Measurements from ENCODE around the gene POLRMT.
"Not testable (repeated sequence)": the region's sequence is repeated elsewhere in the genome, so short reads cannot be mapped to it uniquely, and the experiment has no call there.

The POLRMT gene

DNA sequence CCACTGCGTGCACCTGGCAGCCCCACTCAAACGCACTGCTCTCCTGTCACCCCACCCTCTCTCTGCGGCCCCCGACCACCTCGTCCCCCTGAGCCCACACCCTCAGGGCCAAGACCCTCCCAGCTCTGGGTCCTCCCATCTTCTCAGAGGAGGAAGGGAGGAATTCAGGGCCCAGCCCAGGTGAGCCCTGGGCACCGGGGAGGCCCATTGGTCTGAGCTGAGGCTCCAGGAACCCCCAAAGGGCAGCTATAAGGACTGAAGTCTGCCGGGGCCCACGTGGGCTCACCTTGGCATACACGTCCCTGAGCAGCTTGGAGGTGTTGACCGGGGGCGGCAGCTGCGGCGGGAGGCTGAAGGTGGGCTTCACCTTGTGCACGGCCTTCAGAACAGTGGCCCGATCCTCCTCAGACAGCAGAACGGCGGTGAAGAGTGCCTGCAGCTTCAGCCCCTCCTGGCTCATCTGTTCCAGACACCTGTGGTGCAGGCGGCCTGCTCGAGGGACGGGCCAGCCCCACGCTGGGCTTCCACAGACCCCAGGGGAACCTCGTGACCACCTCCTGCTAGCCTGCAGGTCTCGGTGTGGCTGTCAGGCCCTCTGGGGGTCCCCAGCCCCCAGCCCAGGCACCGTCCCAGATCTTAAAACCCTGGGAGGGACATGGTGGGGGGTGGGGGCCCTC lies 8.8 kb downstream of the POLRMT start:
- no peak for DNase-seq

DNA sequence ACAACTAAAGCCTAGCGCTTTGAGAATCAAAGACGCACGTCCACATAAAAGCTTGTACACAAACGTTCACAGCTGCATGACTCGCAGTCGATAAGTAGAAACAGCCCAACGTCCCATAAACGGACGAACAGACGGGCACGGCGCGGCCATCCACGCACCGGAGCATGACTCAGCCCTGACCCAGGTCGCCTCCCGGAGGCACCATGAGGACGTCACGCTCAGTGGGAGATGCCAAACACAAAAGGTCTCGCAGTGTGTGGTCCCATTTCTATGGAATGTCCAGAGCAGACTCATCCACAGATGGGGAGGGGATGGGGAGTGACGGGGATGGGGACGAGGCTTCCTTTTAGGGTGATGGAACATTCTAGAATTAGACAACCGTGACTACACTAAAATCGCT lies 9.4 kb downstream of the POLRMT start:
- no peak for DNase-seq

DNA sequence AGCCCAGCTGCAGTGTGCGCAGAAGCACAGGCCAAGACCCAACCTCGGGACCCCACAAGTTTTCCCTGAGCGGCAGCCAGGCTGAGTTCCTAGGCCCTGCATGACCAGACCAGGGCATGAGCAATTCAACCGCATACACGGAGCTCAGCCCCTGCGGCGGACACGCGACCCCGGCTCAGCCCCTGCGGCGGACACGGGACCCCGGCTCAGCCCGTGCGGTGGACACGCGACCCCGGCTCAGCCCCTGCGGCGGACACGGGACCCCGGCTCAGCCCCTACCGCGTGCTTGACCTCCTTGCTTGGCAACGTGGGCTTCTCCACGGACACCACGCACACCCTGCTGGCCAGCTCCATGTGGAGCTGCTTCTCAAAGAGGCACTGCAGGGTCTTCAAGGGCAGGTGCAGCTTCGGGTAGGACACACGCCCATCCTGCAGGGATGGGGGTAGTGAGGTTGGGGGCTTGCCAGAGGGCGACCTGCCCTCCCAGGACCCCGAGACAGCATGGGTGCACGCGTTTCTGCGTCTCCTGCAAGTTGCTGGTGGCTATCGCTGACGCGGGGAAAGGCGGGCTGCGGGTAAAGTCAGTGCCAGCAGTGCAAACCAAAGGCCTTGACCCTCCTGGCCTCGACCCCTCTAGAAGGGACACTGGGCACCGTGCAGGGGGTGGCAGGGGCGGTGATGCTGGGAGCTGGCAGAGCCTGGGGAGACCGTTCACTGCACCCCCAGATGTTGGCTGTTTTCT lies 10.0 kb downstream of the POLRMT start:
- no peak for DNase-seq

DNA sequence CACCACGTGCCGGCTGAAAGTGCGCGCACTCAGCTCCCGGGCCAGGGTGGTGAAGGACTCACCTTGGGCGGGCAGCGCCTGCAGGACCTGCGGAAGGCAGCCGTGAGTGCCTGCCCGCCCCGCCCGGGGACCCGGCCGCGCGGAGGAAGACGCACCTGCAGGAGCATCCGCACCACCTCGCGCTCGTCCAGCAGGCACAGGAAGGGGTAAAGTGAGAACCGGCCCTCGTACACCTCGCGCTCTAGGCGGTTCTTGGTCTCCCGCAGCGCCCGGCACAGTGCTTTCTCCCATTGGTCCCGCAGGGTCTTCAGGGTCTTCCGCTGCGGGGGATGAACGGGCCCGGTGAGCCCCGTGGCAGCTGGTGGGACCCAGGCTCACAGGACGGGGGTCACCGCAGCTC lies 10.7 kb downstream of the POLRMT start:
- no peak for DNase-seq

DNA sequence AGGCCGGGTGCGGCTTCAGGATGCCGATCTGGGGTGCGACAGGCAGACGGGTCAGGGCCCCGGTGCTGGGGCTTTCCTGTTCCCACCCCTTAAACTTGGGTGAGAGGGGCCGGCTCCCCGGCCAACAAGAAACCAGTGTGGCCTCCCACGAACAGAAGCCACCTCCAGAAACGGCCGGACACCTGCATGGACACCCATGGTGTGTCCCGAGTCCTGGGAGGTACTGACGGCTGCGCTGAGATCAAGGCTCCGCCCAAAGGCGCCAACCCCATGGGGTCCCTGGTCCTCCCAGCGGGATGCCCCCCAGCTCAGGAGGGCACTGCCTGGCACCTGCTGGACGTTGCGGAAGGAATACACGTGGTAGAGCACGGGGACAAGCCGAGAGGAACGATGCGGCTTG lies 11.5 kb downstream of the POLRMT start:
- no peak for DNase-seq

DNA sequence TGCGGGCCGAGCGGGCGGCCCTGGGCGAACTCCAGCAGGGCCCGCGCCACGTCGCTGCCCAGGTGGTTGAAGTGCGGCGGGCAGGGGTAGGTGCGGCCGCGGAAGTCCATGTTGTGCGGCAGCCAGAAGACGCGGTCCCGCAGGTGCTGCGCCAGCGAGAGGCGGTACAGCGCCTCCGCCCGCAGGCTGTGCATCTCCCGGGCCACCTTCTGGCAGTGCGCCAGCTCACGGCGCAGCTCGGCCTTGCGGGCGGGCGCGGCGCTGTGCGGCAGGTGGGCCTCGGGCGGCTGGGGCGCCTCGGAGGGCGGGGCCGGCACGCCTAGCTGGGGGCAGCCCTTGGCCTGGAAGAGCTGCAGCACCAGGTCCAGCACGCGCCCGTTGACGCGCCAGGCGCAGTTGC lies 12.1 kb downstream of the POLRMT start:
- DNase-seq = not testable (repeated sequence)

DNA sequence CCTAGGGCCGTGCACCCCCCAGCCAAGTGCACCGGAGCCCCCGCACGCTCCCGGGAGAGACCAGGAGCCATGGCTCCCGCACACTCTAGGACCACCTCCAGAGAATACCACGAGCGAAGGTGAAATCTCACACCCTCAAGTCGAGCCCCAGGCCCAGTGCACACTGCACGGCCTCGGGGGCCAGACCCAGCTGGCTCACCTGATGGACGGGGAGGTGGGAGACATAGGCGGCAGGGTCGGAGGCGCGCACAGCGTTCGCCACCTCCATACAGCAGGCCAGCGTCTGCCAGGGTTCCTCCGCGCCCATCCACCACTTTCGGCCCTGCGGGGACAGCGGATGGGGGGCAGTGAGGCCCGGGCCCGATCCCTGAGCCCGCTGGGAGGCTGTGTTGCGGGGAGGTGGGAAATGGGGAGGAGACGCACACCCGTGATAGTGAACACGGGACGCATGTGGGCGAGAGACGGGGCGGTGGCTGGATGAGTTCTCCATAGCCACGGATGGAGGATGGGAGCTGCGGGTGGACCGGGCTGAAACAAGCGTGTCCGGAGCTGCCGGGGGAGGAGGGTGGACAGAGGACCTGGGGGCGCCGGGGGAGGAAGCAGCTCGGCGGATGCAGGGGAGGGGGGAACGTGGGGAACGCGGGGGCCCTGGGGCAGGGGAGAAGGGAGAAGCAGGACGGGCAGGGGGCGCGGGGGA lies 13.0 kb downstream of the POLRMT start:
- no peak for DNase-seq

DNA sequence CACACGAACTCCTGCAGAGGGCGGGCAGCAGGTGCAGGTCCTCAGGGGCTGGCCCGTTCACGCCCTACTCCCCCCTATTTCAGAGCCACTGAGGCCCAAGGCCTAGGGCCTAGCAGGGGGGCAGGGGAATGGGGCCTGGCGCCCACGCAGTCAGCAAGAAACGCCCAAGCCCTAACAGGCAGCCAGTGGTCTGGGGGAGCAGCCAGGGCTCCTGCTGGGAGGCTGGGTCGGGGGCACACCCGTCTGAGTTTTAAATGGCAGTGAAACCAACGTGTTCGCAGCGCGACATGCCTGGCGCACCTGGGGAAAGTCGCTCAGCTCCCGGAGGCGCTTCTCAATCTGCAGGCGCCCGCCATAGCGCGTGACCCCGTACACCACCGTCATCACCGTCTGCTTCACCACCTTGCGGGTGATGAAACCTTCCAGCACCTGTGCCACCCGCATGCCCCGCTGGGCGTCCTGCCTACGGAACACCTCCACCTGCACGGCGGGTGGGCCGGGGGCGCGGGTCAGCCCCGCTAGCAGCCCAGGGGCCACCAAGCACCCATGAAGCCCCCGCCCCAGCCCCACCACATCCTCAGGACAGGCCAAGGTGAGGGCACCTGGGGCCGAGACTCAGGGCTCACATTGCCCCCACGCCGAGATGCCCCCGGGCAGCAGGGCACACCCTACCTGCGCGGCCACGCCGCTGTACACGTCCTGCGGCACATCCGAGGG lies 13.9 kb downstream of the POLRMT start:
- no peak for DNase-seq

DNA sequence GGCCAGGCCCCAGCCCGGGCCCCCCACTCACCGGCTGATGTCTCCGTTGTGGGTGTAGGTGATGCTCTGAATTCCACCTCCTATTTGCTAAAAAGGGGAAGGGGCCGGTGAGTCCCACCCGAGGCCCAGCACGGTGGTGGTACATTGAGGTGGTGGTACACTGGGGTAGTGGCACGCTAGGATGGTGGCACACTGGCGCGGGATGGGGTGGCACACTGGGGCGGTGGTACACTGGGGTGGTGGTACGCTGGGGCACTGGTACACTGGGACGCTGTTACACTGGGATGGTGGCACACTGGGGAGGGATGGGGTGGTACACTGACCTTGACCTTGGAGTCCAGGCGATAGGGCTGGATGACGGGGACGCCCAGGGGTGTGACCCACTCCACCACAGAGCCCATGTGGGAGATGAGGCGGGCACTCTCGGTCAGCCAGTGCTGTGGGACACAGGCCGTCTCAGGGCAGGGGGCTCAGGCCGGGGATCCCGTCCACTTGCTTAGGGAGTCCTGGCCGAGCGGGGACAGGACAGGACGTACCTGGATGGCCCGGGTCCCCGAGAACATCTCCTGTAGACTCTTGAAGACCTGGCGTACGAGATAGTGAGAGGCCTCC lies 14.6 kb downstream of the POLRMT start:
- no peak for DNase-seq

DNA sequence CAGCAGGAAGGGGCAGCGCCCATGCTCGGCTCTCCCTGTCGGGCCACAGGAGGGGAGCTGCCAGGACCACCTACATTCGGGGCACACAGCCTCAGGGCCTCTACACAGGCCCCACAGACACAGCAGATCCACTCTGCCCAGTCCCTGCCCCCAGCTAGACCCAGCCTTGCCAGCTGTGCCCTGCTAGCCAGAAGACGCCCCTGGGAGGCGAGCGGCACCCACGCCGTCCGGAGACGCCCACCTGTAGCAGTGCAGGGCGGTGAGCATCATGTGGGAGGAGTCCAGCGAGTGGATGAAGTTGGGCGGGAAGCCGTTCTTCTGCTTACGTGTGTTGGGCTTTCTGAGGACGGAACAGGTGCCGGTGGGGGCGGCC lies 15.1 kb downstream of the POLRMT start:
- no peak for DNase-seq

DNA sequence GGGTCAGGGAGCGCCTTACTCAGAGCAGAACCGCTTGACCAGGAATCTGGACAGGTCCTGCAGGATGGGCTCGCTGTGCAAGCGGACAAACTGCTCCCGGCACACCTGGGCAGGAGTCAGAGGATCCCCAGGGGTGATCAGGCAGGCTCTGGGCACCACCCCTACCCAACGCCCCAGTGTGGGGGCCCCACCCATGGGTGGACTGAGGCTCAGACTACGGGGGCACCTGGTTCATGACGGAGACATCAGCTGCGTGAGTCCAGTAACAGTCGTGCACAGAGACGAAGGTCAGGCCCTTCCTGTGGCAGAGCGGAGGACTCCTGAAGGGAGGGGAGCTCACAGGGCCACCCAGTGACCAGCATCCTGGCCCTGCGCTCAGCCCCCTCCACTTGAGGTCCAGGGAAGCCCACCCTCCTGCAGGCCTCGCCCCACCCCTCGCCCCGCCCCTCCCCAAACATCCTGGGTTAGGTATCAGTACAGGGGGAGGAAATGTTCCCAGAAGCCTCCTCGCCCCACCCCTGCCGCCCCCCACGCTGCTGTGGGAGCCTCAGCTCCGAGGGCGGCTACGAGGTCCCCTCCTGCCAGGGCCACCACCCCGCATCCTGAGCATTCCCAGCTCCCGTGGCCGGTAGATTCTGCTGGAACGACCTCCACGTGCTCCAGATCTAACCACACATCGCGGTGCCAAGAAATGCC lies 15.6 kb downstream of the POLRMT start:
- DNase-seq = no peak

DNA sequence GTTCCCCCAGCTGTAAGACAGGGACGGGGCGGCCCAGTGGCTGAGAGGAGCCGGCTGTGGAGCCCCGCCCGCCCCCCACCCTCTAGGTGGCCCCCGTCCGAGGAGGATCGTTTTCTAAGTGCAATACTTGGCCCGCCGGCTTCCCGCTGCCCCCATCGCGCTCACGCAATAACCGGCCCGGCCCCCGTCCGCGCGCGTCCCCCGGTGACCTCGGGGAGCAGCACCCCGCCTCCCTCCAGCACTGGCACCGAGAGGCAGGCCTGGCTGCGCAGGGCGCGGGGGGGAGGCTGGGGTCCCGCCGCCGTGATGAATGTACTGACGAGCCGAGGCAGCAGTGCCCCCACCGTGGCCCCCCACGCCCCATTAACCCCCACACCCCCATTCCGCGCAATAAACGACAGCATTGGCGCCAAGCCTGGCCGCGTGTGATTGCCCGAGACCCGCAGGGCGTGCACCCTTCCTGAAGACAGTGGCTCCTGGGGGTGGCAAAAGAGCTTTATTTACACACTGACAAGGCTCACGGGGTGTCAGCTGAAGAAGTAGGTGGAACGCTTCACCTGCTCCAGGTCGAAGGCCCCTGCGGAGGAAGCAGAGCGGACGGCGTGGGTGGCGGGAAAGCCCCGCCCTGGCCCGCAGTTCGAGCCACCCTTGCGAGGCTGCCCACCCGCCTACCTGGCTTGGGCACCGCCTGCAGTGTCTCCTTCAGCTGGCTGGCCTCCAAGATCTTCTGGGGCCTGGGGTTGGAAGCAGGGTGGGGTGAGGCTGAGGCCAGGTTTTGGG lies 16.4 kb downstream of the POLRMT start:
- DNase-seq = no peak

DNA sequence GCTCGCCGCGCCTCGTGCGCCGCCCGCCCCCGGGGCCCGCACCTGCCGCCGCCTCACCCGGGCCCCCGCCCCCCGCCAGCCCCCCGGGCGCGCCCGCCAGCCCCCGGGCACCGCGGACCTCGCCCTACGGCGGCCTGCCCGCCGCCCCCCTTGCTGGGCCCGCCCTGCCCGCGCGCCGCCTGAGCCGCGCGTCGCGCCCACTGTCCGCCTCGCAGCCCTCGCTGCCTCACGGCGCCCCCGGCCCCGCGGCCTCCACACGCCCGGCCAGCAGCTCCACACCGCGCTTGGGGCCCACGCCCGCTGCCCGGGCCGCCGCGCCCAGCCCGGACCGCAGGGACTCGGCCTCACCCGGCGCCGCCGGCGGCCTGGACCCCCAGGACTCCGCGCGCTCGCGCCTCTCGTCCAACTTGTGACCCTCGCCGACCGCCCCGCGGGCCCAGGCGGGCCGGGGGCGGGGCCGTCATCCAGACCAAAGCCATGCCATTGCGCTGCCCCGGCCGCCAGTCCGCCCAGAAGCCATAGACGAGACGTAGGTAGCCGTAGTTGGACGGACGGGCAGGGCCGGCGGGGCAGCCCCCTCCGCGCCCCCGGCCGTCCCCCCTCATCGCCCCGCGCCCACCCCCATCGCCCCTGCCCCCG lies 17.2 kb downstream of the POLRMT start:
- no peak for DNase-seq

DNA sequence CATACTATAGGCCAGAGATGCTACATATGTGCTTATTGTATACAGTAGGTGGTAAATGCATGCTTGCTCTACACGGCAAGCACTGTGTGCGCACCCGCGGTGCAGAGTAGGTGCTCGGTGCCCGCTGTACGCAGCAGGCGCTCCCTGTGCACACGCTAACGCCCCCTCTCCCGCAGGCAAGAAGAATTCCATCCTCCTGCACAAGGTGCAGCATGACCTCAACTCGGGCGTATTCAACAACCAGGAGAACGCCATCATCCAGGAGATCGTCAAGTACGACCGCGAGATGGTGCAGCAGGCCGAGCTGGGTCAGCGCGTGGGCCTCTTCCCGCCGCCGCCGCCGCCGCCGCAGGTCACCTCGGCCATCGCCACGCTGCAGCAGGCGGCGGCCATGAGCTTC lies 17.7 kb downstream of the POLRMT start:
- no peak for DNase-seq

DNA sequence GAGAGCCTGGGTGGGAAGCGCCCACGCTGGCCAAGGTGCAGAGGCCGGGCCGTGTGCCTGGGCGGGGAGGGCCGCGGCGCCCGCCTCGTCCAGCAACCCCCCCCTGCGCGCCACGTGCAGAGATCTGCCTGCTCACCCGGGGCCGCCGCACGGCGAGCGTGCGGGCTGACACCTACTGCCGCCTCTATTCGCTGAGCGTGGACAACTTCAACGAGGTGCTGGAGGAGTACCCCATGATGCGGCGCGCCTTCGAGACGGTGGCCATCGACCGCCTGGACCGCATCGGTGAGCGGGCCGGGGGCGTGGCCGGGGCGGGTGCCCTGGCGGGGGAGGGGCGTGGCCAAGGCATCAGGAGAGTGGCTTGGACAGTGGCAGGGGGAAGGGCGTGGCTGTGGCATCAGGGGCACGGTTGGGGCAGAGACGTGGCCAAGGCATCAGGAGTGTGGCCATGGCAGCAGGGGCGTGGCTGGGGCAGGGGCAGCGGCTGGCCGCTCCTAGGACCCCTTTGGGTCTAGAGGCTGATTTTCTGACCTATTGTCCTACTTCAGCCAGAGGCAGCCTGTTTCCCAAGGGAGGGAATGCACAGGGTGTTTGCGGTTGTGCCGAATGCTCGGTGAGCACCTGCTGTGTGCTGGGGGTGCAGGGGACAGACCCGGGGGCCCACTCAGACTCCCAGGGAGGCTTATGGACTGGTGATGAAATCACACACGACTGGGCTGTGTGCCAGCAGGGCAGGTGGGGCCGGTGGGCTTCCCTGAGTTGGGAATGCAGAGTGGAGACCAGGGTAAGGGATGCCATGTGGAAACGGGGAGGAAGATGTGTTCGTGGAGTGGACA lies 19.4 kb downstream of the POLRMT start:
- DNase-seq = no peak

DNA sequence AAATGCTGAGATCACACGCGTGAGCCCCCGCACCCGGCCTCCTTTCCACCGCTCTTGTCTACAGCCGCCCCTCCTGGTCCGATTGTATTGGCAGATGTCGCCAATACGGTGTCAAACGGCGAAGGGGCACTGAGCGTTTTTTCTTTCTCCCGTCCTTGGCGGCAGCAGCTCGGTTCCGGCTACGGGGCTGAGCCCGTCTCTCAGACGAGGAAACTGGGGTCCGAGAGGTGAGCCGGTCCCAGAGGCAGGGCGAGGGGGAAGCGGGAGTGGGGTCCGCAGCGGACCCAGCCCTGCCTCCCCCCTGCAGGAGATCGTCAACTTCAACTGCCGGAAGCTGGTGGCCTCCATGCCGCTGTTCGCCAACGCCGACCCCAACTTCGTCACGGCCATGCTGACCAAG lies 20.4 kb downstream of the POLRMT start:
- no peak for DNase-seq

DNA sequence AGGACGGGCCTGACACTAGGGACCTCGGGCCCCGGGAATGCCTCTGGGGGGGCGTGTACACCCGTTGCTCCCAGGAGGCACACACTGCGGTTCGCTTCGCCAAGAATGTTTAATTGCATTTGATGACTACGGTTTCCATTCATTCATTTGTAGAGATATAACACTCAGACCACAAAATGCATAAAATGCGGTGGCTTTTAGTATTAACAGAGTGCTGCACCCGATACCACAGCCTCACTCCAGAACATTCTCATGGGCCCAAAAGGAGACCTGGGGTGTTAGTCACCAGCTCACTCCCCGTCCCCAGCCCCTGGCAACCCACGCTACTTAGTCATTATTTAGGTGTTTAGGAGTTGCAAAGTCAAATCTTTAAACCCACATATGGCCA lies 21.9 kb downstream of the POLRMT start:
- DNase-seq = no peak

DNA sequence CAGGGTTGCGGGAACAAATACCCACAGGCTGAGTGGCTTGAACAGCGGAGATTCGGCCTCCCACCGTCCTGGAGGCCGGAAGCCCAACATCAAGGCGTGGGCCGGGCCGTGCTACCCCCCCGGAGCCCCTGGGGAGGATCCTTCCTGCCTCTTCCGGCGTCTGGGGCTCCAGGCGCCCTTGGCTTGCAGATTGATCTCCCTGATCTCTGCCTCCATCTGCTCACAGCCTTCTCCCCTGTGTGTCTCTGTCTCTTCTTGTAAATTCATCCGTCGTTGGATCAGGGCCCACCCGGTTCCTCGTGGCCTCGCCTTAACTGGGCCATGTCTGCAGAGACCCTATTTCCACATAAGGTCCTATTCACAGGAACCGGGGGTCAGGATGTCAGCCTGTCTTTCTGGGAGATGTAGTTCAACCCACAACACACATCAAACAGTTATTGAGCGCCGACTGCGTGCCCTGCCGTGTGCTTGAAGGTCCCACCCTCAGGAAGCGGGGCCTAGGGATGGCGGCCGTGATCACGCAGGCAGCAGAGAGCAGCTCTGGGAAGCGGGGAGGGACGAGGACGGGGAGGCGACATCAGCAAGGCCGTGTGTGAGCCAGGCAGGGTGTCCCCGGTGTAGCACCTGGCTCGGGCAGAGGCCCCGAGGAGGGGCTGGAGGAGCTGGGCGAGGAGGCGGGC lies 22.4 kb downstream of the POLRMT start:
- no peak for DNase-seq

DNA sequence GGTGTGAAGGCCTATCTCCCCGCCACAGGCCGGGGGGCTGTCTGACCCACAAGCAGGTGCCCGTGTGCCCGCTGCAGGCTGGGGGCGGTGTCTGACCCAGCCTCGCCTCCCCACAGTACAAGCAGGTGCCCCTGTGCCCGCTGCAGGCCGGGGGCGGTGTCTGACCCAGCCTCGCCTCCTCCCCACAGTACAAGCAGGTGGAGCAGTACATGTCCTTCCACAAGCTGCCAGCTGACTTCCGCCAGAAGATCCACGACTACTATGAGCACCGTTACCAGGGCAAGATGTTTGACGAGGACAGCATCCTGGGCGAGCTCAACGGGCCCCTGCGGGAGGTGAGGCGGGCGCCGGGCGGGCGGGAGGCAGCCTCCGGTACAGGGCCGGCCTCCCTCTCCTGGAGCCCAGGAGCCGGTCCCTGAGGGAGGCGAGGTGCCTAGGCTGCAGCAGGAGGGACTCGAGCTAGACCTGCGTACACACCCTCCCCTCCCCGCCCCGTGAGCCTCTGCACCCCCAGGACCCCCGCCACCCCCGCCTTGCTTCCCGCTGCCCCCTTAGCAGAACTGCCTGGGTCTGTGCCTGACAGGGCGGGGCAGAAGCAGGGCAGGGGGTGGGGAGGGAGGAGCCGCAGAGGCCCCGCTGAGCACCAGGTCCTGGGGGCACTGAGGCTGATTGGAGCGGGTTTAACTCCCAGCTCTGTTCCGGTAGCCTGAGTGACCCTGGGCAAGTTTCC lies 23.1 kb downstream of the POLRMT start:
- no peak for DNase-seq

Data from NCI-H1694 treated with DMSO at 0.1 percent for 48 hours (cell line).